Thyroid gland (tissue), 4 donors: ENCODE measurements around the gene PRKX. TPM values are rescaled to one million over a fixed set of nuclear protein-coding genes. Genes with fewer than 3 reads are reported as not detected.
"Not testable (repeated sequence)": the region's sequence is repeated elsewhere in the genome, so short reads cannot be mapped to it uniquely, and the experiment has no call there.

Experiments used
- DNase-seq, 2 donors: peaks; one replicate each; pipeline ENCODE4 v3.0.0-alpha.2; 2019
- H3K27ac ChIP-seq, 3 donors: fragments of 200-600 bp; sonication (generic); 1 replicate in 2 of 3; 2 replicates in 1 of 3; pipeline ENCODE4 v1.5.1; 2016 to 2019; ENCODE audit warnings: mild to moderate bottlenecking in 1 of 3, moderate library complexity in 1 of 3
- H3K27me3 ChIP-seq: fragments of 200-600 bp; sonication (generic); one replicate; pipeline ENCODE4 v1.5.1; 2019
- H3K36me3 ChIP-seq, 2 donors: fragments of 200-600 bp; sonication (generic); one replicate each; pipeline ENCODE4 v1.5.1; 2016 to 2019
- H3K4me1 ChIP-seq, 2 donors: fragments of 200-600 bp; sonication (generic); one replicate each; pipeline ENCODE4 v1.5.1; 2017 to 2019
- H3K4me3 ChIP-seq, 3 donors: fragments of 200-600 bp; sonication (generic); replicated peaks in 1 of 3; 1 replicate in 2 of 3; 2 replicates in 1 of 3; pipeline ENCODE4 v1.5.1; 2016; ENCODE audit warnings: mild to moderate bottlenecking in 1 of 3
- H3K9me3 ChIP-seq: fragments of 200-600 bp; sonication (generic); one replicate; pipeline ENCODE4 v1.5.1; 2017
- CTCF ChIP-seq, 6 experiments: fragments of 200-600 bp in 3 of 6; fragments of 450-650 bp in 3 of 6; sonication (generic) in 3 of 6; IDR thresholded peaks; one replicate each; pipeline ENCODE4 v1.5.1; 2016 to 2019; ENCODE audit warnings: antibody characterized with exemption in 6 of 6, mild to moderate bottlenecking in 2 of 6, inconsistent platforms in 1 of 6, moderate library complexity in 1 of 6
- POLR2A ChIP-seq, 2 donors: fragments of 450-650 bp; IDR thresholded peaks; one replicate each; pipeline ENCODE4 v1.6.1; 2017; ENCODE audit warnings: antibody characterized with exemption in 2 of 2, mild to moderate bottlenecking in 2 of 2, moderate library complexity in 1 of 2
- WGBS, 2 donors: methylation state at CpG; one replicate each; pipeline ENCODE4 v1.1.5; 2017; 5-methylcytosine and 5-hydroxymethylcytosine counted together
- intact Hi-C: fragments of 100-400 bp; cut with DNase I; formaldehyde crosslinking; loops from one replicate; pipeline ENCODE4 v1.15.1; 2023
- total RNA-seq, 4 donors: library from RNA; depleted of rRNA; stranded (reverse); fragments of >200 nt; gene quantifications; one replicate each; pipeline ENCODE4 v1.2.3, GENCODE V29; 2016

Gene PRKX
- total RNA-seq, 4 donors from 2014 or later = 99.9 to 145 (median 129) TPM

- Histone ChIP-seq H3K9me3 (no peaks in the 10 kb centered on the region), H3K4me1 (no peaks in the 10 kb centered on the region), H3K27ac (no peak overlapping the region), H3K36me3 (no peaks in the 10 kb centered on the region), H3K4me3 (no peak overlapping the region), H3K27me3 (no peaks in the 10 kb centered on the region)
- intact Hi-C loops = no loop called here
- DNase-seq = no peak
- WGBS, 2 donors = 58 to 76% methylated on average over 8 of the region's 8 CpGs
- no peak for TF ChIP-seq CTCF (IDR thresholded peaks at IDR 0.05)
- no peak for TF ChIP-seq POLR2A (IDR thresholded peaks at IDR 0.05)
These were observed 30.5 kb upstream of the PRKX start for GRCh38 chrX:3743801-3744439.

- WGBS, 2 donors = 84 to 87% methylated on average over 8 of the region's 8 CpGs
- H3K27ac ChIP-seq, H3K9me3 ChIP-seq, H3K27me3 ChIP-seq, H3K4me3 ChIP-seq, intact Hi-C loops, DNase-seq, H3K36me3 ChIP-seq, H3K4me1 ChIP-seq: not testable (repeated sequence)
These were observed 27.5 kb upstream of the PRKX start for GRCh38 chrX:3740946-3741345.

GRCh38 chrX:3738509-3738908, 25.1 kb upstream of the PRKX start:
- no peaks in the 10 kb centered on the region for H3K36me3 ChIP-seq
- no peaks in the 10 kb centered on the region for H3K9me3 ChIP-seq
- H3K4me3 ChIP-seq = no peak overlapping the region
- intact Hi-C loops = no loop called here
- no peak overlapping the region for H3K27ac ChIP-seq
- no peaks in the 10 kb centered on the region for H3K27me3 ChIP-seq
- H3K4me1 ChIP-seq = no peaks in the 10 kb centered on the region
- TF ChIP-seq CTCF (IDR thresholded peaks at IDR 0.05) = no peak
- no peak for DNase-seq

- DNase-seq, intact Hi-C loops, H3K4me3 ChIP-seq, H3K9me3 ChIP-seq, H3K4me1 ChIP-seq, H3K36me3 ChIP-seq, H3K27me3 ChIP-seq, H3K27ac ChIP-seq: not testable (repeated sequence)
- WGBS, 2 donors = 45 to 71% methylated on average over 11 of the region's 11 CpGs
These were observed 23.1 kb upstream of the PRKX start for GRCh38 chrX:3736536-3736935.

- WGBS, 2 donors = 75 to 88% methylated on average over 5 of the region's 6 CpGs
- H3K4me3 ChIP-seq, H3K27me3 ChIP-seq, intact Hi-C loops, H3K9me3 ChIP-seq, H3K36me3 ChIP-seq, DNase-seq, H3K27ac ChIP-seq, H3K4me1 ChIP-seq: not testable (repeated sequence)
These were observed 22.4 kb upstream of the PRKX start for GRCh38 chrX:3735891-3736290.

- H3K27me3 ChIP-seq, H3K4me3 ChIP-seq, intact Hi-C loops, H3K27ac ChIP-seq, H3K9me3 ChIP-seq, H3K36me3 ChIP-seq, DNase-seq, H3K4me1 ChIP-seq: not testable (repeated sequence)
- 63 to 93% methylated on average over 2 to 4 of the region's 4 CpGs for WGBS, 2 donors
These were observed 21.0 kb upstream of the PRKX start for GRCh38 chrX:3734456-3734855.

- H3K27ac ChIP-seq = no peak overlapping the region
- no peaks in the 10 kb centered on the region for H3K9me3 ChIP-seq
- no peaks in the 10 kb centered on the region for H3K4me1 ChIP-seq
- no peak overlapping the region for H3K4me3 ChIP-seq
- 82 to 93% methylated on average over 4 to 7 of the region's 7 CpGs for WGBS, 2 donors
- H3K27me3 ChIP-seq = no peaks in the 10 kb centered on the region
- DNase-seq = no peak
- H3K36me3 ChIP-seq = no peaks in the 10 kb centered on the region
- TF ChIP-seq CTCF (IDR thresholded peaks at IDR 0.05) (no peak), POLR2A (IDR thresholded peaks at IDR 0.05) (no peak)
- intact Hi-C loops = no loop called here
These were observed 19.6 kb upstream of the PRKX start for GRCh38 chrX:3733043-3733430.

- DNase-seq, H3K4me3 ChIP-seq, H3K27ac ChIP-seq, H3K9me3 ChIP-seq, intact Hi-C loops, H3K27me3 ChIP-seq, H3K36me3 ChIP-seq, H3K4me1 ChIP-seq: not testable (repeated sequence)
- WGBS, 2 donors = 83 to 96% methylated on average over 8 to 10 of the region's 15 CpGs
These were observed 19.0 kb upstream of the PRKX start for GRCh38 chrX:3732326-3733042.
